NCI-H748 treated with DMSO at 0.1 percent for 48 hours (cell line): ENCODE results near the gene AXIN2.

ENCODE experiments used
- DNase-seq: peaks from one replicate; lab custom pipeline; 2025; lab: John Stamatoyannopoulos, UW

The AXIN2 gene

GRCh38 chr17:65554553-65555223, 6.8 kb downstream of the AXIN2 start:
- peak; percentile 32 for DNase-seq

GRCh38 chr17:65553646-65554552, 7.5 kb downstream of the AXIN2 start:
- no peak for DNase-seq

- DNase-seq = no peak
These were observed 8.3 kb downstream of the AXIN2 start for GRCh38 chr17:65553009-65553645.

DNA sequence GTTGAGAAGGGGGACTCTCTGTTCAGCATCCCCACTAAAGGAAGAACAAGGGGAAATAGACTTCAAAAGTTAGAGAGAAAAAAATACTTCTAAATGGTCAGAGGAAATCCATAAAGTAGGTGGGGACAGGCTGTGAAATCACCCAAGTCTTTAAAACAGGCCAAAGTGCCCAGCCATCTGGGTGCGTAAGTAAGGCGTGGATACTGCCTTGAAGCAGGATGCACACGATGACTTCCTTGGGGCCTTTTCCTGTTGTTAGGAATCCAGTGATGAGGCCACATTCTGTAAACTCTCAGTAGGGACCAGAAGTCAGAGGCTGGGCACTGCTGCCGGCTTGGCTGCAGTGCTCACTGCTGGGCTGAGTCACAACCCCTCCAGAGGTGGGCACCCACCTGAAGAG, 9.2 kb downstream of the AXIN2 start:
- DNase-seq = no peak

DNA sequence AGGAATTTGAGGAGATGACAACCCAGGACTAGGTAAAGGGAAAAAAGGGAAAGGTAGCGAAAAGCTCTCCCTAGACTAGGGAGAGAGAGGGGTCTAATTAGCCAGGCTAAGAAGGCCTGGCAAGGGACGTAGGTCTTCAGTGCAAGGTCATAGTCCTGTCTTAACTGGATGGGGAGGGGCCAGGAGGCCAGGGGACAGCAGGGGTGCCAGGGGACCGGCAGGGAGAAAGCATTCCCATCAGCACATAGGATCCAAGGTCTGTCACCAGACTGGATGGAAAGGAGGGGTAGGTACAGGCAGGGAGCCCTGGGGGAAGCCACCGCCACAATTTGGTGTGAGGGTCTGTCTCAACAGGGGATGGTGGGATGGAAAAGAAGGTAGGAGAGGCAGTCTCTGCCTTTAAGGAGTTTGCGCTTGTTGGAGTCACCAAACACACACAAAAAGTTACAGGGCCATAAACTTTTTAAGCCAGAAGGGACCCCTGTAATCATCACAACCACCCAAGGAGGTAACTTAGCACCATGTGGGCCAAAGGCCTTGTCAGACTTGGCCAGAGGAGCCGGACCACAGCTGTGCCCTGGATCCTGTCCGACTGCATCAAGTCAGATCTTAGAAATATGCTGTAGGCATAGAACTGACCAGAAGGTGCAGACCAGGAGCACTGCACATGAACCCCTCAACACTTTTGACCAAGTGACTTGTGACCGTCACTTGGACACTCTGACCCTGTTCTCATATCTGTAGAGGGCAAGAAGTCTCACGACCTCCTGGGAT, 10.0 kb downstream of the AXIN2 start:
- DNase-seq = no peak

DNA sequence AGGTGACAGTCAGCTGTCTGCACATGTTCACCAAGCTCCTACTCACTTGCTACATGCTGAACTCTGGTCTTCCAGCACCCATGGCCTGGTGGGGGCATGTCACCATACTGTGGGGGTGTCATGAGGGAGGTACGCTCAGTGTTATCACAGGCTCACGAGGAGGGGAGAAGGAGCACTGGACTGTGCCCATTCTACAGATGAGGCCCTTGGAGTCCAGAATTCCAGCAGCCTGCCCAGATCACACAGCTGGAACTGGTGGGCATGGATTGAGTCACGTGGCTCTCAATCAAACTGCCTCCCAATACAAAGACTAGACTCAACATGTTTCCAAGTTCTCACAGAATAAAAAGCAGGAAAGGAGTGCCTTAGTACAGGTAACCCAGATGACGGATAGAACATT, 10.7 kb downstream of the AXIN2 start:
- DNase-seq = no peak

DNA sequence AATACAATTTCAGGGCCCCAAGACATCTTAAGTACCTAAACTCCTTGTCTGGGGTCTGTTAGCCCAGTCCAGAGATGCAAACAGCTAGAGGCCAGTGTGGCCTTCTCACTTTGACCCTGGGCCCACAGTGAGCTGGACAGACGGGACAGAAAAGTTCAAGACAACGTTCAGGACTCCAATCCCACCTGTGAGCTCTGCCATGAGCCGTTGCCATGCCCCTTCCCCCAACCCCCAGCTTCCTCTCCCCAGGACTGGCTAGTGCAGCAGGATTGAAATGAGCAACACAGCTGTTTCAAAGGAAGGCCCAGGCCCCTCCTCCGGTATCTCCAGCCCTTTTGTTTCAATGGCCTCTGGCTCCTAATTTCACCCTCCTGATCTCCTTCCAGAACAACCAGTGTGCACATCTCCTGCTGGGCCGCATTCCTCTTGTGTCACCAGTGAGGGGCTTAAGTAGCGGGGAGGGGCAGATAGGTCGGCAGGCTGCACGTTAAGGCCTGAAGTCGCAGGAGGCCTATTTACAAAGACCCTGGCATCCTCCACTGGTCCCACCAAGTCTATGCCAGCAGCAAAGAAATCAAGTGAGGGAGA, 11.3 kb downstream of the AXIN2 start:
- DNase-seq = no peak

DNA sequence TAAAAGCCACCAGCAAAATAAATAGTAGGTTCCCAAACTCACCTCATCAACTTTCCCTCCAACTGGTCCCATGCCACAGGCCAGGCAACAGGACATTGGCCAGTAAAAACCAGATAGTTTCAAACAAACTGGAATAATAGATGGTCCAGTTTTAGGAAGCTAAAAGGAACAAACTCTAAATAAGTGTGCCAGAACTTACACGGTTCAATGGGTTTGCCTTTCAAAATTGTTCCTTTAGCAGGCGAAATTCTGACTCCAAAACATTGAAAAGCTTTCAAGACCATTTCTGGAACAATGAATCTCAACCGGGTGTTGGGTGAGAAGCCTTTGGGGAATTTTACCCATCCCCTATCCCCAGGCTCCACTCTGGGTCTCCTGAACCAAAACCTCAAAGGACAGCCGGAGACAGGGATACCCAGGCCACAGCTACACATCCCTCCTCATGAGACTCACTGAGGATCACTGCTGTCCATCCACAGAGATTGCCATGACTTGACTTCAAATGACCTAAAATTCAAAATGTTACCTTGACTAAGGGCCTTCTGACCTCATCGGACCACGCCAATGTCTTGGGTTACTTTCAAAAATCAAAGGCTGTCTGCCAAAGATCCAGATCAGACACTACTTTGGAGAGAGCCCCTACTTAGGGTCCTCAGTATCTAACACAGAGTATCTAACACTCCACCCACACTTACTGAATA, 13.0 kb downstream of the AXIN2 start:
- DNase-seq = no peak

GRCh38 chr17:65547253-65547670, 14.2 kb downstream of the AXIN2 start:
- no peak for DNase-seq

DNA sequence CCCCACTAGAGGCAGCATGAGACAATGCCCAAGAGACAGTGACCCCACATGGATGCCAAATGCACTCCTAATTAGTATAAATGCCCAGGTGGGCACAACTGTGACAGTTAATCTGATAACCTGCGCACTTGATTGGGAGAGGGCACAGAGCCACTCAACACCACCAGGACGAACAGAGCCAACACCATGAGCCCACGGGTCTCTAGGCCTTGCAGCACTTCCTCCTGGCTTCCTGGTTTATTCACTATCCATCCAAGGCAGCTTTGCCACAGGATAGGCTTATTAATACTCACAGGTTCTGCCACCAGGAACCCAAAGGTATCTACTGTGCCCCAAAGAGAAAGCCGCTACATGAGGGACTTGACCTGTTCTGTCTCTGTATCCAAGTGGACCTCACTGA, 14.9 kb downstream of the AXIN2 start:
- no peak for DNase-seq

DNA sequence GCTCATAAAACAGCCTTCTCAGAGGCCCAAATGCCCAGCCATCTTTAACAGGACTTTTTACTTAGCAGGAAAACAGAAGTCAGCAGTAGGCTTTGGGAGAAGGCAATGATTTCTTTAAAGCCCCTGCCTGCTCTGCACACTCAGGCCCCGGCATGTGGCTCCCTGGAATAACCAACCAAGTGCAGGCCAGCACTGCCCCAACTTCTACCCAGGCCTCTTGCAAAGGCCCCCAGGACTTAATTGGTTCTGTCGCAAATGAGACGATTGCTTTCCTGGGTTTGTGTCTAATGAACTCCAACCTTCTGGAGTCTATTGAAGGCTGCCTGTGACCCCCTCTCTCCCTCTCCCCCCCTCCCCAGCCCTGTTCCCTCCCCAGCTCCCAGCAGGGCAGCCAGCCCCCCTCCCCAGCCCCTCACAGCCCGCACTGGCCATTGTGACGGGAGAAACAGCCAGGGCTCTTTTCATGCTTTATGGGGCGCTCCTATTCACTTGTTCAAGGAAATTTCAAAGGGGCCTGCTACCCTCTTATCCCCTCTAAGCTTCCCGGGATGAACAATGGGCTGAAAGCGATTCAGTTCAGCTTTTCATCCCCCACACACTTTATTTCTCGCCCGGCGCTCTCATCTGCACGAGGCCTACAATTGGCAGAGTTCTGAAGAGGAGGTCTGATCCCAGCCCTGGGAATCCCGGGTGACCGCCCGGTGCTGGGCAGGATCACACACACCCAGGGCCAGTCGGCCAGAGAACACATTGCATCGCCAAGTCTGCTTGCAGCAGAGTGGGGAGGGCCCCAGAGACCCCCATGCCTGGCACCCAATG, 15.5 kb downstream of the AXIN2 start:
- no peak for DNase-seq

- no peak for DNase-seq
These were observed 16.8 kb downstream of the AXIN2 start for GRCh38 chr17:65544672-65545071.

- no peak for DNase-seq
These were observed 18.8 kb downstream of the AXIN2 start for GRCh38 chr17:65542610-65543009.

GRCh38 chr17:65542067-65542466, 19.4 kb downstream of the AXIN2 start:
- no peak for DNase-seq

GRCh38 chr17:65541453-65541852, 20.0 kb downstream of the AXIN2 start:
- DNase-seq = no peak

DNA sequence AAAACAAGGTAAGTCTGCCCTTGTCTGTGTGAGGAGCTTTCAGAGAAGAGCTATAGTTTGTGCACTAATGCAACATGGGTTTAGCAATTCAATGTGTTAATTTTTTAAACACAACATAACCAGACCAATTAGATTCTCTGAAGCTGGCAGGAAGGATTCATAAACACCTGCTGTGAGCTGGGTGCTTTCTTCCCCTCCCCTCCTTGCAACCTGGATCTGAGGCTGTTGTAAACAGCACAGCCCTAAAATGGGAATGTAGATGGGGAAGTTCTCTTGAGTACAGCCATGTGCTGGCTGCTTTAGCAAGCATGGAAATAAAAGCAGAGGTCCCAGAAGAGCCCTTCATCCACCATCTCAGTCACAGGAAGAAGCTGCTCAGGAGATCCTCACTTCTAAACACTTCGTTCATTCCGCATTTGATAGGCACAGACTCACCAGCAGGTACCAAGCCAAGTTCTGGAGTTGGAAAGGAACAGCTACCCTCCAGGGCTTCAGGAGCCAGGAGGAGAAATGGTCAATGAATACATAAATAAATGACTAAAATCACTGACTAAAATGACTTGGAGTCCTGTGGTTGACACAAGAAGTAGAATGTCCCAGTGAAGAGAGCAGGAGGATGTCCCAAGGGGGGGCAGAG, 21.7 kb downstream of the AXIN2 start:
- DNase-seq = no peak

GRCh38 chr17:65538675-65539529, 22.5 kb downstream of the AXIN2 start:
- no peak for DNase-seq

GRCh38 chr17:65537845-65538674, 23.4 kb downstream of the AXIN2 start:
- no peak for DNase-seq
